Thoracic aorta (tissue), 2 donors: ENCODE results near the gene CTSE. TPM values are rescaled to one million over a fixed set of nuclear protein-coding genes. Genes with fewer than 3 reads are reported as not detected.

Experiments
- ATAC-seq: fragments of 150-250 bp; one replicate; pipeline ENCODE4 v1.8.0; 2017; ENCODE audit warnings: low read depth; ENCODE audit not compliant: insufficient number of reproducible peaks, low FRiP score
- DNase-seq: peaks from one replicate; pipeline ENCODE4 v3.0.0-alpha.2; 2020; ENCODE audit warnings: low spot score
- H3K27ac ChIP-seq, 2 donors: fragments of 200-600 bp; sonication (generic); 1 replicate in 1 of 2; 2 replicates in 1 of 2; pipeline ENCODE4 v1.5.1; 2016; ENCODE audit warnings: mild to moderate bottlenecking in 2 of 2, moderate library complexity in 2 of 2
- H3K27me3 ChIP-seq: fragments of 200-600 bp; sonication (generic); replicated peaks from 2 replicates; pipeline ENCODE4 v1.6.0; 2016; ENCODE audit warnings: mild to moderate bottlenecking; ENCODE audit not compliant: insufficient read depth
- H3K36me3 ChIP-seq: fragments of 200-600 bp; sonication (generic); one replicate; pipeline ENCODE4 v1.5.1; 2016
- H3K4me1 ChIP-seq, 2 donors: fragments of 200-600 bp; sonication (generic); 1 replicate in 1 of 2; 2 replicates in 1 of 2; pipeline versions ENCODE4 v1.5.1 to v1.6.0; 2016; ENCODE audit warnings: low read depth in 2 of 2, mild to moderate bottlenecking in 1 of 2; ENCODE audit not compliant: control insufficient read depth in 1 of 2
- H3K4me3 ChIP-seq: fragments of 200-600 bp; sonication (generic); 2 replicates; pipeline ENCODE4 v1.5.1; 2016; ENCODE audit warnings: mild to moderate bottlenecking
- H3K9me3 ChIP-seq: fragments of 200-600 bp; sonication (generic); 2 replicates; pipeline ENCODE4 v1.5.1; 2016
- total RNA-seq, 2 donors: library from RNA; depleted of rRNA; stranded (reverse); fragments of >200 nt; gene quantifications; one replicate each; pipeline versions ENCODE4 v1.1.0 to v1.2.3, GENCODE V29; 2016
- TF ChIP-seq, protein P1 (sequence below): fragments of 200-600 bp; sonication (generic); IDR thresholded peaks from one replicate; pipeline ENCODE4 v1.5.1; 2019; ENCODE audit warnings: antibody characterized with exemption

CTSE gene
- total RNA-seq, 2 donors from 2014 or later: 22.2 TPM; not detected in 1

DNA sequence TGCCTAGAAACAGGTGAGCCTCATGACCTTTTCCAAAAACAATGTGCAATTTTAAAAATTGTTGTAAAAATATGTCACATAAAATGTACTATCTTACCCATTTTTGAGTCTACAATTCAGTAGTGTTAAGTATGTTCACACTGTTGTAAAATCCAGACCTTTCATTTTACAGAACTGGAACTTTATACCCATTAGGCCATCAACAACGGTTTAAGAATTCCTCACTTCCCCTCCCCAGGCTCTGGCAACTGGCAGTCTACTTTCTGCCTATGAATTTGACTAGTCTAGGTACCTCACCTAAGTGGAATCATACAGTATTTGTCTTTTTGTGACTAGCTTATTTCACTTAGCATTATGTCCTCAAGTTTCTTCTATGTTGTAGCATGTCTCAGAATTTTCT is 8.6 kb downstream of the CTSE start:
- DNase-seq (no peak), ATAC-seq (no peak)
- no peak overlapping the region for H3K4me3 ChIP-seq
- H3K4me1 ChIP-seq: no peaks in the 10 kb centered on the region
- H3K27me3 ChIP-seq: no peaks in the 10 kb centered on the region
- H3K27ac ChIP-seq: no peak overlapping the region
- TF ChIP-seq, protein P1, sequence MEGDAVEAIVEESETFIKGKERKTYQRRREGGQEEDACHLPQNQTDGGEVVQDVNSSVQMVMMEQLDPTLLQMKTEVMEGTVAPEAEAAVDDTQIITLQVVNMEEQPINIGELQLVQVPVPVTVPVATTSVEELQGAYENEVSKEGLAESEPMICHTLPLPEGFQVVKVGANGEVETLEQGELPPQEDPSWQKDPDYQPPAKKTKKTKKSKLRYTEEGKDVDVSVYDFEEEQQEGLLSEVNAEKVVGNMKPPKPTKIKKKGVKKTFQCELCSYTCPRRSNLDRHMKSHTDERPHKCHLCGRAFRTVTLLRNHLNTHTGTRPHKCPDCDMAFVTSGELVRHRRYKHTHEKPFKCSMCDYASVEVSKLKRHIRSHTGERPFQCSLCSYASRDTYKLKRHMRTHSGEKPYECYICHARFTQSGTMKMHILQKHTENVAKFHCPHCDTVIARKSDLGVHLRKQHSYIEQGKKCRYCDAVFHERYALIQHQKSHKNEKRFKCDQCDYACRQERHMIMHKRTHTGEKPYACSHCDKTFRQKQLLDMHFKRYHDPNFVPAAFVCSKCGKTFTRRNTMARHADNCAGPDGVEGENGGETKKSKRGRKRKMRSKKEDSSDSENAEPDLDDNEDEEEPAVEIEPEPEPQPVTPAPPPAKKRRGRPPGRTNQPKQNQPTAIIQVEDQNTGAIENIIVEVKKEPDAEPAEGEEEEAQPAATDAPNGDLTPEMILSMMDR: no peak
- no peaks in the 10 kb centered on the region for H3K36me3 ChIP-seq
- H3K9me3 ChIP-seq: no peaks in the 10 kb centered on the region

DNA sequence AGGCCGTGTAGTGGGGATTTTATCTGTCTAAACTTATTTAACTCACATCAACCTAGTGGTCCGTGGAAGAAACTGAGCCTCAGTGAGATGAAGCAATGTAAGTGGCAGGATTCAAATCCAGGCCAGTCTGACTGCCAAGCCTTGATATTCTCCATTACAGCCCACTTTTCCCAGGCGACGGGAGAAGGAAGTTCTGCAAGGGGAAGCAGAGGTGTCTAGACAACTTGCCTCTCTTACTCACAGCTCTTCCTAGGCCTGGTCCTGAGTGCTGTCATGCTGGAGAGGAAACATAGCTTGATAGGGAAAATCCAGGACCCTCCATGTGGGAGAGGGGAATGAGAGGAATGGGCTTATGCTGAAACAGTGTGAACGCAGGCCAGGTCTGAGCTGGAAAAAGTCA is 9.1 kb downstream of the CTSE start:
- no peak for DNase-seq
- no peak overlapping the region for H3K4me3 ChIP-seq
- H3K27me3 ChIP-seq: no peaks in the 10 kb centered on the region
- no peaks in the 10 kb centered on the region for H3K36me3 ChIP-seq
- H3K27ac ChIP-seq: no peak overlapping the region
- ATAC-seq: no peak
- no peaks in the 10 kb centered on the region for H3K4me1 ChIP-seq
- TF ChIP-seq, protein P1: no peak
- H3K9me3 ChIP-seq: no peaks in the 10 kb centered on the region

DNA sequence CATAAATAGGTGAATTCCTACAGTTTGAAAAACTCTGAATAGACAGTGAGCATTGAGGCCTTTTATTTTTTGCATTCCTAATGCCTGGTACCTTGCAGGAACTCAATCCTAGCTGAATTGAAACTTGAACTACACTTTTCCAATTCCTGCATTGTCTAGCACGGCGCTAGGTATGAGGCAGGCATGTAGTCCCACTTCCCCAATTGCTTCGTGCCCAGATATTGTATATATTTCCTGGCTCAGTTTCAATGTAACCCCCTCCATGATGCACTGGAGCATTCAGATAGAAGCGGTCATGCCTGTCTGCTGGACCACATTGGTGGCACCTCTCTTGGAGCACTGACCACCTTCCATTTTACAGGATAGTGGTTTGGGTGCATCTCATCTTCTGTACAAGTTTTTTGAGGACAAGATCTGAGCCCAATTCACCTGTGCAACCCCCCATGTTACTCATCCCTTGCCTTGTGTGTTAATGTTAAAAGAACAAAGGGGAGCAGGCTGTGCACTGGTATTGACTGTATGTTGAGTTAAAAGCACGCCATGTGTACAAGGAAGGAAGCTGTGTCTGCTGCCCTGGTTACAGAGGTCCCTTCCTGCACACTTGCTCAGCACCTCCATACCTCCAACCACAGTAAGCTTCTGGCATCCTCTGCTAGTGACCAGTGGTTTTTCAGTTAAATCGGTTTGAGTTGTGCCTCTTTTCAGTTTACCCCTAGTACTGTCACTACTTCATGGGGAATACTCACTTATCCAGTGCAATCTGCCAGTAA is 10.5 kb downstream of the CTSE start:
- TF ChIP-seq, protein P1: no peak
- H3K9me3 ChIP-seq: no peaks in the 10 kb centered on the region
- H3K4me1 ChIP-seq: no peaks in the 10 kb centered on the region
- no peaks in the 10 kb centered on the region for H3K36me3 ChIP-seq
- DNase-seq: no peak
- no peak overlapping the region for H3K4me3 ChIP-seq
- ATAC-seq: no peak
- no peaks in the 10 kb centered on the region for H3K27me3 ChIP-seq
- H3K27ac ChIP-seq: no peak overlapping the region

DNA sequence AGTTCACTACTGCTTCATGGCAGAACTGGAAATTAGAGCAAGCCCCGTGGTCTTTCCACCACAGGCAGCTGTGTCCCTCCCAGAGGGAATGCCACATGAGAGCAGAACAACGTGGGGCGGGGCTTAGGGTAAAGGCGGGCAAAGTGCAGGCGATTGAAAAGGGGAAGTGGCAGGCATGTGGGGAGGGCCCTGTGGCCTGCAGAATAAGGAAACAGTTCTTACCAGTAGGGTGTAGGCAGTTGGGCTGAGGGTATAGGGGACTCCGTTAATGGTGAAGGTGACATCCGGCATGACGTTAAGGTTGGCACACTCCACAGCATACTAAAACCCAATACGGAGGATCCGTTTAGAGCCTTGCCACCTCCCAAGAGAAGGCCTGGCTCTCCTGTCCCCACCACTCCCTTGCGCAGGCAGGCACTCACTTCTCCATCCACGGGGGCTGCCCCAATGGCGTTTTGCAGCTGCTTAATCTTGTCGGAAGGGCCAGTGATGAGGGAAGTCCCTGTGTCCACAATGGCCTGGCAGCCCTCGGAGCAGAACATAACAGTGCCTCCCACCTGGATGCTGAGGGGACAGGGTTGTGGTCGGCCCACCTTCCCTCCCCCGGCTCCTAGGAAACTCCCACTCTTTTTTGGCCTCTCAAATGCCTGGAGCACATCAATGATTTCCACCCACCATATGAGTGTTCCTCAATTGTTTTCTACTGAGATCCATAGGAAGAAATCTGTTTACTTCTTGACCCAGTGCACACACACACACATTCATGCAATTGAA is 11.4 kb downstream of the CTSE start:
- TF ChIP-seq, protein P1: no peak
- no peaks in the 10 kb centered on the region for H3K4me1 ChIP-seq
- DNase-seq (no peak), ATAC-seq (peak; percentile 23)
- H3K36me3 ChIP-seq: no peaks in the 10 kb centered on the region
- no peaks in the 10 kb centered on the region for H3K27me3 ChIP-seq
- H3K27ac ChIP-seq: no peak overlapping the region
- no peaks in the 10 kb centered on the region for H3K9me3 ChIP-seq
- no peak overlapping the region for H3K4me3 ChIP-seq

DNA sequence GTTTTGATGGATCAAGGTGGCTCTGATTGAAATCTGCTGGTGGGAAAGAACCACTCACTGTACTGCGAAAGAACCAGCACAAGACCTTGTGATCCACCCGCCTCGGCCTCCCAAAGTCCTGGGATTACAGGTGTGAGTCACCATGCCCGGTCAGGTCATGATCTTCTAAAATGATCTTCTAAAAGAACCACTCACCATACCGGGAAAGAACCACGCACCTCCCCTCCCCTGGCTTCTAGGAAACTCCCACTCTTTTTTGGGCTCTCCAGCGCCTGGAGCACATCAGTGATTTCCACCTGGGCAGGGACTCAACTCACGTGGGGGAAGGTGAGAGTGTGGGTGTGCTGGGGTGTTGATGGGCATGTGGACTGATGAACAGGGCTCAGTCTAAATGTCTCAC is 12.6 kb downstream of the CTSE start:
- TF ChIP-seq, protein P1: no peak
- ATAC-seq (no peak), DNase-seq (no peak)
- H3K36me3 ChIP-seq: no peaks in the 10 kb centered on the region
- no peaks in the 10 kb centered on the region for H3K4me1 ChIP-seq
- no peaks in the 10 kb centered on the region for H3K27me3 ChIP-seq
- H3K27ac ChIP-seq: no peak overlapping the region
- no peaks in the 10 kb centered on the region for H3K9me3 ChIP-seq
- H3K4me3 ChIP-seq: no peak overlapping the region
